GM19324 (cell line): Measurements from ENCODE around the gene TCP10L.
"Not testable (repeated sequence)": the region's sequence is repeated elsewhere in the genome, so short reads cannot be mapped to it uniquely, and the experiment has no call there.

ENCODE experiments used
- ATAC-seq: cut with Tn5 transposase; IDR thresholded peaks from one replicate; pipeline ENCODE4 v1.9.1; 2021; ENCODE audit warnings: mild to moderate bottlenecking, moderate library complexity; ENCODE audit not compliant: unreplicated experiment, low FRiP score

Gene TCP10L

DNA sequence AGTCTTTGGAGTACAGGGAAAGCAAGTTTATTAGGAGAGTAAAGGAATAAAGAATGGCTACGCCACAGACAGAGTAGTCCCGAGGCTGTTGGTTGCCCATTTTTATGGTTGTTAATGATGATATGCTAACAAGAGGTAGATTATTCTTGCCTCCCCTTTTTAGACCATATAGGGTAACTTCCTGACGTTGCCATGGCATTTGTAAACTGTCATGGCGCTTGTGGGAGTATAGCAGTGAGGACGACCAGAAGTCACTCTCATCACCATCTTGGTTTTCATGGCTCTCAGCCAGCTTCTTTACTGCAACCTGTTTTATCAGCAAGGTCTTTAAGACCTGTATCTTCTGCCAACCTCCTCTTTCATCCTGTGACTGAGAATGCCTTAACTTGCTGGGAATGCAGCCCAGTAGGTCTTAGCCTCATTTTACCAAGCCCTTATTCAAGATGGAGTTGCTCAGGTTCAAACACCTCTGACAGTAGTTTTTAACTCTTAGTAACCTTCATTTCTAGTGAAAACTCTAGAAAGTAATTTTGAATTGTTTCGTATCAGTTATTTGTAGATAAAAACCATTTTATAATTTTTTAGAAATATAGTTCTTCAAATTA is 26.2 kb downstream of the TCP10L start:
- ATAC-seq: no peak

DNA sequence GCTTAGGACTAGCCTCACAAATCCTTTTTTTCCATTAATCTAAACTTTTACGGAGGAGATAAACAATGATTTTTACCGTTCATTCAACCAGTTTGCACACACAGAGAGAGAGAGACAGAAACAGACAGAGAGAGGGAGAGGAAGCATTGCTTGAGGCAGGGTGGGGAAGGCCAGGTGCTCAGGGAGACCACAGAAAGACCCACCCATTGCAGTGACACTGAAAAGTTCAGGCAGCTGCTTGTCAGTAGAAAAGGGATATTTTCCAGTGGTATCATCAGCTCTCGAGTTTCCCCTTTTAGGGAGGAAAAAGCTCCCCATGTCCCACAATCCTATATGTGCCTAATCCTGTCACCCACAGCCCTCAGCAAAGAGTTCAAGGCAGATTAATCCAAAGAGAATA is 27.2 kb downstream of the TCP10L start:
- ATAC-seq: no peak

DNA sequence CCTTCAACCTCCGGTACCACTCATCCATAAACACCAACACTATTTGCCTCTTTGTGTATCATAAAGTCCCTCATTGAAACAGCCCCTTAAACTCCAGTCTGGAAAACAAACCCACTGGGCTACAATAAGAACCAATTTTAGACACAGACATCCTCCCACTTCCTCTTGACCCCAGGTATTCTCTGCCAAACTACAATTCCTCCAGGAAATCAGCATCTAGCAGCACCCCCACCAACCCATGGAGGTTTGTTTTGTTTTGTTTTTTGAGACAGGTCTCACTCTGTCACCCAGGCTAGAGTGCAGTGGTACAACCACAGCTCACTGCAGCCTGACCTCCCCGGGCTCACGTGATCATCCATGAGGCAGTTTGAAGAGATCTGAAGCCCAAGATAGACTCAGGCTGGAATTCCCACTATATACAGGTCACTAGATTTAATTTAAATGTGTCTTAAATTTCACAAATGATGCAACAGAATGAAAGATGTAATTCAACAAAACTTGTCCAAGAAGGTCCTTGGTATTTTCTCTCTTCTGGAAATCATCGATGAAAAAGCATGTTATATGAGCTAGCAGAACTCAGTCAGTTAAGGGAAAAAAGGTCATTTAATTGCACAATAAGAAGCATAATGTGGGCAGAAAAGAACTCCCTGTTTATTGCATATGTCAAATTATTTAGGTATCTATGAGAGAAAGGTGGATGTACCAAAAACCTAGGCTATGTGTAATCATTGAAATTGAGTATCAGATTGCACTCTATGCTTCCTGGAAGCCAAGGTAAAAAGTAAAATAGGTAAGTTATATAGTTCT is 30.3 kb downstream of the TCP10L start:
- no peak for ATAC-seq

GRCh38 chr21:32549886-32550285 is 35.4 kb downstream of the TCP10L start:
- no peak for ATAC-seq

DNA sequence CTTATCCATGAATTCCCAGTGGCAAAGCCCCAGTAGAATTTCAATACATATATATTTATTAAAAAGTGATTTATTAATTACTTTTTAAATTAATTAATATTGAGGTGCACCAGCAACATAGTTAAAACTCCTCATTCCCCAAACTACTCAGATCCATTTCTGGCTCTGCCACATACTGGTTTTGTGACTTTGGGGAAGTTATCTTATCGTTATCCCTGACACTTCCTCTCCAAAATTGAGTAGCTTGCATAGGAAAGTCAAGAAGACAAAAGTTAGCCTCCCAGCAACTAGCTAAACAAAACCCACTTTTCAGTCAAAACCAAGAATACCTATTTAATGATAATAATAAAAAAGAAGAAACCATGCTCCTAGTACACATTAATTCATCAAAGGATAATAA is 35.9 kb downstream of the TCP10L start:
- ATAC-seq: no peak

GRCh38 chr21:32548978-32549377 is 36.3 kb downstream of the TCP10L start:
- no peak for ATAC-seq

DNA sequence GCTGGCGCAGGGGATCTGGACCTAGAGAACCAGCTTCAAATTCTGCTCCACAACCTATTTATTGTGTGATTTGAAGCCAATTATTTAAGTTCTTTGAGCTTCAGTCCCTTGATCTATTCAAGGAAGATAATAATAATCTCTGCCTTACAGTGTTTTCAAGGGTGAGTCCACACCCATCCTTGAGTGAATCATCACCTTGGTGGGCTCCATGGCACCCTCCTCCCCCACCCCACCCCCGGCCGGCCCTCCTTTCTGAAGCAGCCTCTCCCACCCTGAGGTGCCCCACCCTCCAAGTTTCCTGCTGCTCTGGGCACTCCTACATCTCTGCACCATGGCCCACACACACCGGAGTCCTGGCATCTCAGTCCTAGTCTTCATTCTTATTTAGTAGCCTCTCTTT is 38.3 kb downstream of the TCP10L start:
- ATAC-seq: no peak

GRCh38 chr21:32545948-32546441 is 39.3 kb downstream of the TCP10L start:
- ATAC-seq: no peak

- ATAC-seq: no peak
Measured at GRCh38 chr21:32544697-32545096, 40.6 kb downstream of the TCP10L start.

GRCh38 chr21:32543975-32544374 is 41.3 kb downstream of the TCP10L start:
- ATAC-seq: no peak

DNA sequence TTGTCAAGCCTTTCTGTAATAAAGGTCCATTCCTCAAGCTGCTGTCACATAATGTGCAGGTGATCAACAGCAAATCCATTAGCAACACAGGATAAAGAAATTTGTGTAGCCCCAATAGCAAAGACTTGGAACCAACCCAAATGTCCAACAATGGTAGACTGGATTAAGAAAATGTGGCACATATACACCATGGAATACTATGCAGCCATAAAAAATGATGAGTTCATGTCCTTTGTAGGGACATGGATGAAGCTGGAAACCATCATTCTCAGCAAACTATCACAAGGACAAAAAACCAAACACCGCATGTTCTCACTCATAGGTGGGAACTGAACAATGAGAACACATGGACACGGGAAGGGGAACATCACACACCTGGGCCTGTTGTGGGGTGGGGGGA is 42.3 kb downstream of the TCP10L start:
- not testable (repeated sequence) for ATAC-seq

DNA sequence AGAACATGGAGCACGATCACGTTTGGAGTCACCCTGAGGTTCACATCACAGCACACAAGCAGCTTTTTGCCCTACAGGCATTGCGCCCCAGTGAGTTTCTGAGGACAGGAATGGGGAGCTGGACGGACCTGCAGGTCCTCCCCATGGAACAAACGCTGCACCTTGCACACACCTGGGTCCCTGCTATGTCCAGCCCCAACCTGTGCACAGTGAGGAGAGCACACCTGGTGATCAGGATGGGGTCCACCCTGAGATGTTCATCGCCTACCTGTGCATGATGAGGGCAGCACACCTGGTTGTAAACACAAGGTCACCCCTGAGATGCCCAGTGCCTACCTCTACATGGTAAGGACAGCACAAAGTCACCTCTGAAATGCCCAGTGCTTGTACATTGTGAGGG is 45.9 kb downstream of the TCP10L start:
- no peak for ATAC-seq

DNA sequence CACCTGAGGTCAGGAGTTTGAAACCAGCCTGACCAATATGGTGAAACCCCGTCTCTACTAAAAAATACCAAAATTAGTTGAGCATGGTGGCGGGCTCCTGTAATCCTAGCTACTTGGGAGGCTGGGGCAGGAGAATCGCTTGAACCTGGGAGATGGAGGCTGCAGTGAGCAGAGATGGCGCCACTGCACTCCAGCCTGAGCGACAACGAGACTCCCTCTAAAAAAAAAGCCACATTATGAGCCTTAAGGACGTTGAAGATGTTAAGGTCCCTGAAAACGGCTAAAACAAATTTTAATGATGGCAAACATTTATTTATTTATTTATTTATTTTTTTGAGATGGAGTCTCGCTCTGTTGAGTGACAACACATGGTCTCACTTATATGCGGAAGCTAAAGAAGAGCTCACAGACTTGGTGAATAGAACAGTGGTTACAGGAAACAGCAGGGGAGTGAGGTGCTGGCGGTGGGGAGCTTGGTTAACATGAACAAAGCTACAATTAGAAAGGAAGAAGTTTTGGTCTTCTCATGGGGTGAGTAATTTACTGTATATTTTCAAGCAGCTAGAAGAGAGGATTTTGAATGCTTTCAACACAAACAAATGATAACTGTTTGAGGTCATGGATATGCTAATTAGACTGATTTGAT is 47.1 kb downstream of the TCP10L start:
- ATAC-seq: no peak

- no peak for ATAC-seq
Measured at GRCh38 chr21:32537569-32537881, 47.8 kb downstream of the TCP10L start.

GRCh38 chr21:32535612-32536011 is 49.7 kb downstream of the TCP10L start:
- ATAC-seq: no peak

- no peak for ATAC-seq
Measured at GRCh38 chr21:32534113-32534512, 51.2 kb downstream of the TCP10L start.

DNA sequence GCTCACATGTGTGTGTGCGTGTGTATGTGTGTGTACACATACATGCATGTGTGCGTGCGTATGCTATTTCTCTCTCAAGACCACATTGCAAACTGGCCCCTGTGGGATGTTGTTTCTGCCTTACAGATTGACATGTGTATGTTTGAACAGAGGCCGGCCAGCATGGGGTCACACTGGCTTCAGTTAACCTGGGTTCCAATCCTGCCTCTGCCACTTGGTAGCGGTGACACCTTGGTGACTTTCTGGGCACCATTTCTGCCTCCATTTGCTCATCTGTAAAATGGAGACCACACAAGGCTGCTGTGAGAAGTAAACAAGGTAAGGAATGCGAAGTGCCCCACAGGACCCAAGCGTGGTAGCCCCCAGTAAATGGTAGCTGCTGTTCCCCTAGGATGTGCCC is 51.7 kb downstream of the TCP10L start:
- no peak for ATAC-seq

DNA sequence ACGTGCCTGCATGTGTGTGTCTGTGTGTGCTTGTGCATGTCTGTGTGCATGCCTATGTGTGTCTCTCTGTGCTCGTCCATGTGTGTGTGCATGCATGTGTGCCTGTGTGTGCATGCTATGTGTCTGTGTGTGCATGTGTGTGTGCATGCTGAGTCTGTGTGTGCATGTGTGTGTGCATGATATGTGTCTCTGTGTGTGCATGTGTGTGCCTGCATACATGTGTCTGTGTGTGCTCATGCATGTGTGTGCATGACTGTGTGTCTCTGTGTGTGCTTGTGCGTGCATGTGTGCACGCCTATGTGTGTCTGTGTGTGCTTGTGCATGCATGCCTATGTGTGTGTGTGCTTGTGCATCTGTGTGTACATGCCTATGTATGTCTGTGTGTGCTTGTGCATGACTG is 52.3 kb downstream of the TCP10L start:
- ATAC-seq: no peak

GRCh38 chr21:32532636-32533035 is 52.7 kb downstream of the TCP10L start:
- ATAC-seq: no peak

GRCh38 chr21:32531561-32531960 is 53.8 kb downstream of the TCP10L start:
- not testable (repeated sequence) for ATAC-seq

DNA sequence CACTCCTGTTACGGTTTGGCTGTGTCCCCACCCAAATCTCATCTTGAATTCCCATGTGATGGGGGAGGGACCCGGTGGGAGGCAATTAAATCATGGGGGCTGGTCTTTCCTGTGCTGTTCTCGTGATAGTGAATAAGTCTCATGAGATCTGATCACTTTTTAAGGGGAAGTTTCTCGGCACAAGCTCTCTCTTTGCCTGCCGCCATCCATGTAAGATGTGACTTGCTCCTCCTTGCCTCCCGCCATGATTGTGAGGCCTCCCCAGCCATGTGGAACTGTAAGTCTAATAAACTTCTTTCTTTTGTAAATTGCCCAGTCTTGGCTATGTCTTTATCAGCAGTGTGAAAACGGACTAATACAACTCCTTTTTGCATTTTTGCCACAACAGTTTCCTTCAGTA is 54.5 kb downstream of the TCP10L start:
- not testable (repeated sequence) for ATAC-seq

GRCh38 chr21:32529679-32530078 is 55.6 kb downstream of the TCP10L start:
- ATAC-seq: no peak
